NCI-H1048 (cell line): ENCODE data around the gene PRDX5.
A peak's percentile ranks its signal among the peaks of the same experiment; 100 is the strongest.

Experiments used
- DNase-seq: peaks from one replicate; lab custom pipeline; 2025; lab: John Stamatoyannopoulos, UW

The PRDX5 gene

DNA sequence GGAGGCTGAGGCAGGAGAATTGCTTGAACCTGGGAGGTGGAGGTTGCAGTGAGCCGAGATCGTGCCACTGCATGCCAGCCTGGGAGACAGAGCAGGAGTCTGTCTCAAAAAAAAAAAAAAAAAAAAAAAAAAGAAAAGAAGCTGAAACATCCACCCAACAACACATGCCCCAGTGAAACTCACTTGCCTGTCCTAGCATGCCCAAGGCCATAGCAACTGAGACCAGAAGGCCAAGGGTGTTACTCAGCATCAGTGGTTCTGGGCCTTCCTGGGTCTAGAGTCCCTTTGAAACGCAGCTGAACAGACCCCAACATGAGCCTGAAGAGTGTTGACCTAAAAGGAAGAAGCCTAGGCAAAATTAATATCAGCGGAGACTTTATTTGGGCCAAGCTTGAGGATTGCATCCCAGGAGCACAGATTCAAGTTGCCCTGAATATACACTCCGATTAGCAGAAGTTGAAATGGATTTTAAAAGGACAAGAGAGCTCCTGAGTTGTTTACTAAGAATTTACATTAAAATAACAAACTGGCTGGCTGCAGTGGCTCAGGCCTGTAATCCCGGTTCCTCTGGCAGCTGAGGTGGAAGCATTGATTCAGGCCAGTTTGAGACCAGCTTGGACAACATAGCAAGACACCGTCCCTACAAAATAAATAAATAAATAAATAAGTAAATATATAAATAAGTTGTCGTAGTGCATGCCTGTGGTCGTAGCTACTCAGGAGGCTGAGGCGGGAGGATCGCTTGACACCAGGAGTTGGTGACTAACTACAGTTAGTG lies 7.0 kb downstream of the PRDX5 start:
- no peak for DNase-seq

DNA sequence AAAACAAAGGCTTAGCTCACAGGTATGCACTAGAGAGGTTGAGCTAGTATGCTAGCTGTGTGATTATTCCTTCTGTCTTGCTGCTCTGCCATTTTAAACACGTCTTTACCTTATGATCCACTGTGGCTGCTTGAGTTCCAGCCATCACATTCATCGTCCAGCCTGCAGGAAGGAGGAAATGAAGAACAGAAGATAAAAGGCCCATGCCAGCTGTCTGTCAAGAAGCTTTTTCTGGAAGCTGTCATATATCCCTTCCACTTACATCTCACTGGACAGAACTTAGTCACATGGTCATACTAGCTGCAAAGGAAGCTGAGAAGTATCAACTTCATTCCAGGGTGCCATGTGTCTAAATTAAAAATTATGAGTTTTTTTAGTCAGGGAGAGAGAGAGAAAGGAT lies 9.5 kb downstream of the PRDX5 start:
- DNase-seq: no peak

DNA sequence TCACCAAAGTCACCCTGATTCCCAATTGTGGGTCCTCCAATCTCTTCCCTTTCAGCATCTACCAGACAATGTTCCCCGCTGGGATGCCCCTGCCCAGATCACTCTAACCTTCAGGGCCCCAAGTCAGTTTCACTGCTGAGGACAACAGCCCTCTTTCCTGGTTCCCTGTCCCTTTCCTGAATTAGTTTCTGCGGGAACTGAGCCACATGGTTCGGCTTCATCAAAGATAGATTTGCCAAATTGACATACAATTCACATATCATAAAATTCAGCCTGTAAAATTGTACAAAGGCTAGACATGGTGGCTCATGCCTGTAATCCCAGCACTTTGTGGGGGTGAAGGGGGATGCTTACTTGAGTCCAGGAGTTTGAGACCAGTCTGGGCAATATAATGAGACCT lies 10.1 kb downstream of the PRDX5 start:
- DNase-seq: no peak

DNA sequence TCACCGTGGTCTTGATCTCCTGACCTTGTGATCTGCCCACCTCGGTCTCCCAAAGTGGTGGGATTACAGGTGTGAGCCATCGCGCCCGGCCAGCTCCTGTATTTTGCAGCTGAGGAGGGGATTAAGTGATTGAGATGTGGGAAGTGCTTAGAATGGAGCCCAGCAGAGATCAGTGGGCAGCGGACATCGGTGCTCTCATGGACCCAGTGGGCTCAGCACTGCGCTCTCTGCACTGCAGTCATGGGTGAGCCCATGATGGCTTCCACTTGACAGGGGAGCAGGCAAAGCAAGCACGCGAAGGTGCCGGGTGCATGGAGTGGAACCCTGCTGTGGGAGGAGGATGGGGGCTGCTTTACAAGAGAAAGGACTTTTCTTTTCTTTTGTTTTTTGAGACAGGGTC lies 13.0 kb downstream of the PRDX5 start:
- DNase-seq: no peak

DNA sequence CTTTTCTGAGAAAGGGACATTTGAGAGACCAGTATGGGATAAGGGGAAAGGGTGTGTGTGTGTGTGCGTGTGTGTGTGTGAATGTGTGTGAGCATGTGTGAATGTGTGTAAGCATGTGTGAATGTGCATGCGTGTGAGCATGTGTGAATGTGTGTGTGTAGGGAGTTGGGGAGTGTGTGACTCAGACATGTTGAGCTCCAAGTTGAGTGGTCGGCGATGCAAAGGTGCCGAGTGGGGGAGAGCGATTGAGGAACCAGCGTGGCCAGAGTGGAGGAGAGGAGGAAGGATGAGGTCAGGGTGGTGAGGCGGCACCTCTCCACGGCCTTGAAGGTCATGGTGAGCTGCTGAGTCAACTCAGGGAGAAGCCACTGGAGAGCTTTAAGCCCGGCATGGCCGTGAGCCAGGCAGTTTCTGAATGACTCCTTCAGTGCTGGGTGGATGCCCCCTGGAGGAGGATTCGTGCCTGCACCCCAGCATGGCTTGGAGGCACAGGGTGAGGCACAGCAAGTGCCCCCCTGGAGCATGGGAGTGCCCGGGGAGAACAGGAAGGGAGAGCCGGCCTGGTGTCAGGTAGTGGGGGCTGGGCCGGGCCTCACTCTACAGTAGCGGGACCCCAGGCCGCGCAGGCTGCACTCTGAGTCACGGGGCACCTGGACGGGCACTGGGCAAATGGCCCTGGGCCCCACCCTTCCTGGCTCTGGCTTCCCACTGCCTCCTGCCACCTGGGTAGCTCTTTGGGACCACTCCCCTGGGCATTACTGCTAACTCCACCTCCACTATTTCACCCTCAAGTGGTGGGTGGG lies 13.8 kb downstream of the PRDX5 start:
- DNase-seq: no peak

GRCh38 chr11:64333556-64333955 lies 15.6 kb downstream of the PRDX5 start:
- no peak for DNase-seq

- no peak for DNase-seq
Observed at GRCh38 chr11:64334764-64335735, 17.1 kb downstream of the PRDX5 start.

DNA sequence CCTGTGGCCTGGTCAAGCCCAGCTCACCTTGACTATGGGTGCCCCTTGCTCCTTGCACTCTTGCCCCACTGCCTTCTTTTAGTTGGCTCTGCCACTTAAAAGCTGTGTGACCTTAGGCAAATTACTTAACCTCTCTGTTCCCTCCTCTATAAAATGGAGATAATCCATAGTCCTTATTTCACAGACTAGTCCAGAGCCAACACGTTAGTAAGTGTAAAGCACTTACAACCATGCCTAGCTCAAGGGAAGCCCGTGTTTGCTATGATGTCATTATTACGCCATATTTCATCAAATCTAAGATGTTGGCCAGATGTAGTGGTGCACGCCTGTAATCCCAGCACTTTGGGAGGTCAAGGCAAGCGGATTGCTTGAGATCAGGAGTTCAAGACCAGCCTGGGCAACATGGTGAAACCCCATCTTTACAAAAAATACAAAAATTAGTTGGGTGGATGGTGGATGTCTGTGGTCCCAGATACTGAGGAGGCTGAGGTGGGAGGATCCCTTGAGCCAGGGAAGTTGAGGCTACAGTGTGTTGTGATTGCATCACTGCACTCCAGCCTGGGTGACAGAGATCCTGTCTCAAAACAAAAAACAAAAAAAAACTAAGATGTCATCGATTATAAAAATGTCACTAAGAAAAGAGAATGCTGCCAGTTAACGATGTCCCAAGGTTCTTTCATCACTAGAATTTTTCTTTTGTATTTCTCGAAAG lies 19.8 kb downstream of the PRDX5 start:
- no peak for DNase-seq

GRCh38 chr11:64338716-64339115 lies 20.8 kb downstream of the PRDX5 start:
- DNase-seq: no peak

DNA sequence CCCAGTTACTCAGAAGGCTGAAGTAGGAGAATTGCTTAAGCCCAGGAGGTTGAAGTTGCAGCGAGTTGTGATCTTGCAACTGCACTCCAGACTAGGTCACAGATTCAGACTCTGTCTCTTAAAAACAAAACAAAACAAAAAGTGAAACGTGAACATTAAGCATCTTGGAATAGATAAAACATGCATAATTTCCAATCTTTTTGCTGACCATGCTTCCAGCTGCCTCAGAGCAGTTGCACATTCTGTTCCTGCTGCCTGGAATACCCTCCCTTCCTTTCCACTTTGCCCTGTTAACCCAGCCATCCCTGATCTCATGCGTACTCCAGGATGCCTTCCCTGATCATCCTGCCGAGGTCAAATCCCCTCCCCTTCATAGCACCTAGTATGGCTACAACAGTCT lies 21.4 kb downstream of the PRDX5 start:
- no peak for DNase-seq

DNA sequence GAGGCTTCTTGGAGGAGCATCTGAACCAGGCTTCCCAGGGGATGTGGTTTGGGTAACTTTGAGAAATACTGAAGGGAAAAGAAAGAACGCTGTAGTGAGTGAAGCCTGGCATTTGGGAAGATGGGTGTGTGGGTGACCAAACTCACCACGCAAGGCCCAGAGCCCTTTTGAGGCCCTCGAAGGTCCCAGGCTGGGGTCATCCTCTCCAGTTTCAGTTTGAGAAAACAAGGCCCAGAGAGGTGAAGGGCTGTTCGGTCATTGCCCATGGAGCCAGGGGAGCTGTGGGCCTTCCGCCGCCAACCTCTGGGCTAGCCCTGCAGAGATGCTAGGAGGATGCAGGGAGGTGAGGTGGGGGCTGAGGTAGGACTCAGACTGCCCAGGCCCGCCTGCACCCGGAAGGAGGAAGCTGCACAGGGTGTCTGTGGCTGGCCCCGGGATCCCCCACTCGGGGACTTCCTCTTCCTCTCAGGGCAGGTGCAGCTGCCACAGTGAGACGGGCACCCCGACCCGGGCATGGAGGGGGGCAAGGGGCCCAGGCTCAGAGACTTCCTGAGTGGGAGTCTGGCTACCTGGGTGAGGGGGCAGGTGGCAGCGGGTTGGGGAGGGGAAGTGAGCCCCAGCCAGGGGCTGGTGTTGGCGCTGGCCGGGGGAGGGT lies 22.0 kb downstream of the PRDX5 start, which contains the start of gene CCDC88B:
Gene CCDC88B, plus strand, starts transcription at position 451 of the 655 bp plus-strand sequence. Its CDS starts 63 bp downstream, at position 514.
- no peak for DNase-seq

DNA sequence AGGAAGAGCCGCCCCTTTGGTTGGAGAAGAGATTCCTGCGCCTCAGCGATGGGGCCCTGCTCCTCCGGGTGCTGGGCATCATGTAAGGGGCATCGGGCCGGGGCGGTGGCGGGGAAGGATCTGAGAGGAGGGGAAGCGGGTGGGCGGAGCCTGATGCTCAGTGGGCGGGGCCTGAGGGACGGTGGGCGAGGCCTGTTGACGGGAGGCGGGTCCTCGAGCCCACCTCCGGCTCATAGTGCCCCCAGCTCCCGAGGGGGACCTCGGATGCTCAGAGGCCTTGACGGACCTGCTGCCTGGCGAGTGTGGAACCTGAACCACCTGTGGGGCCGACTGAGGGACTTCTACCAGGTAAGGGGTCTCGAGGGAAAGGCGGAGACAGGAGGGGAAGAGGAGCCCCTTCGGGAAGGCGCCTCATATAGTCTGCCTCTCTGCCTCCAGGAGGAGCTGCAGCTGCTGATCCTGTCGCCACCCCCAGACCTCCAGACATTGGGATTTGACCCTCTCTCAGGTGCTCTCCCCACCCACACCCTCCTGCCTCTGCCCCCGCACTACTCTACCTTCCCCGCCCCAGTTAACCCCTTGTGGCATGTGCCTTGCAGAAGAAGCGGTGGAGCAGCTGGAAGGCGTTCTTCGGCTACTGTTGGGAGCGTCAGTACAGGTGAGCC lies 22.9 kb downstream of the PRDX5 start:
- no peak for DNase-seq

DNA sequence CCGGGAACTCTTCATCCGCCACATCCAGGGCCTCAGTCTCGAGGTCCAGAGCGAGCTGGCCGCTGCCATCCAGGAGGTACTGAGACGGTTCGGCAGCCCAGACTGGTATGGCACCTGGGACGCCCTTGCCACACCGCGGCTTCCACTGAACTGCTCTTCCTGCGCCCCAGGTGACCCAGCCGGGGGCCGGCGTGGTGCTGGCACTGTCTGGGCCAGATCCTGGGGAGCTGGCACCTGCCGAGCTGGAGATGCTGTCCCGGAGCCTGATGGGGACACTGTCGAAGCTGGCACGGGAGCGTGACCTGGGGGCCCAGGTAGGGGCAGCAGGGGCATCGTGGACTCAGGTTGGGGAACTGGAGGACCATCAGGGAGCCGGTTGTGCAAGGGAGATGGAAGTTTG lies 23.5 kb downstream of the PRDX5 start:
- no peak for DNase-seq

GRCh38 chr11:64341851-64342791 lies 24.2 kb downstream of the PRDX5 start:
- DNase-seq: peak; percentile 43

- DNase-seq: no peak
Observed at GRCh38 chr11:64342869-64343745, 25.2 kb downstream of the PRDX5 start.

DNA sequence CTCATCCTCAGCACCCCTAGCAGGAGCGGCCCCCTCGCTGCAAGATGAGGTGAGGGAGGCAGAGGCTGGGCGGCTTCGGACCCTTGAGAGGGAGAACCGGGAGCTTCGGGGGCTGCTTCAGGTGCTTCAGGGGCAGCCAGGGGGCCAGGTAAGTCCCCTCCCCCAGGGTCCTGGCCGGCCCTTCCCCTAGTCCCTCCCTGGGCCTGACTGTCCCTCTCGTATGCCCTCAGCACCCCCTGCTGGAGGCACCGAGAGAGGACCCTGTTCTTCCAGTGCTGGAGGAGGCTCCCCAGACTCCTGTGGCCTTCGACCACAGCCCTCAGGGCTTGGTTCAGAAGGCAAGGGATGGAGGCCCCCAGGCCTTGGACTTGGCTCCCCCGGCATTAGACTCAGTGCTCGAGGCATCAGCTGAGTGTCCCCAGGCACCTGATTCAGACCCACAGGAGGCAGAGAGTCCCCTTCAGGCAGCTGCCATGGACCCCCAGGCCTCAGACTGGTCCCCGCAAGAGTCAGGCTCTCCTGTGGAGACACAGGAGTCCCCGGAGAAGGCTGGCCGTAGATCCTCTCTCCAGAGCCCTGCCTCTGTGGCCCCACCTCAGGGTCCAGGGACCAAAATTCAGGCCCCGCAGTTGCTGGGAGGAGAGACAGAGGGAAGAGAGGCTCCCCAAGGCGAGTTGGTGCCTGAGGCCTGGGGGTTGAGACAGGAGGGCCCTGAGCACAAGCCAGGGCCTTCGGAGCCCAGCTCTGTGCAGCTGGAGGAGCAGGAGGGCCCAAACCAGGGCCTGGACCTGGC lies 26.0 kb downstream of the PRDX5 start:
- no peak for DNase-seq

DNA sequence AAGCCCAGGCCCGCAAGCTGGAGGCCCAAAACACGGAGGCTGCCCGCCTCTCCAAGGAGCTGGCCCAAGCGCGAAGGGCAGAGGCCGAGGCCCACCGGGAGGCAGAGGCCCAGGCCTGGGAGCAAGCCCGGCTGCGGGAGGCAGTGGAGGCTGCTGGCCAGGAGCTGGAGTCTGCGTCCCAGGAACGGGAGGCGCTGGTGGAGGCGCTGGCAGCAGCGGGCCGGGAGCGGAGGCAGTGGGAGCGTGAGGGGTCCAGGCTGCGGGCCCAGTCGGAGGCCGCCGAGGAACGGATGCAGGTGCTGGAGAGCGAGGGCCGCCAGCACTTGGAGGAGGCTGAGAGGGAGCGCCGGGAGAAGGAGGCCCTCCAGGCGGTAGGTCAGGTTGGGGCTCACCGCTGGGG lies 26.9 kb downstream of the PRDX5 start:
- no peak for DNase-seq
